NCI-H128 (cell line): Measurements from ENCODE around the gene PPP1R3D.
"Not testable (repeated sequence)": the region's sequence is repeated elsewhere in the genome, so short reads cannot be mapped to it uniquely, and the experiment has no call there.

ENCODE experiments used
- DNase-seq: peaks from one replicate; lab custom pipeline; 2025; ENCODE audit not compliant: unreplicated experiment; lab: John Stamatoyannopoulos, UW

PPP1R3D gene

GRCh38 chr20:59940129-59940955 is at the start of gene PPP1R3D, which contains the start of gene FAM217B:
TSS of gene PPP1R3D (minus strand) at chr20:59940305. CDS start at chr20:59939931, 374 bp downstream.
TSS of gene FAM217B (plus strand) at chr20:59940389. CDS start at chr20:59943944, 3,555 bp downstream.
- peak; percentile 72 for DNase-seq

GRCh38 chr20:59988141-59988540 is 48.0 kb upstream of the PPP1R3D start:
- DNase-seq = no peak

GRCh38 chr20:59987135-59987534 is 47.0 kb upstream of the PPP1R3D start:
- no peak for DNase-seq

GRCh38 chr20:59985864-59986263 is 45.8 kb upstream of the PPP1R3D start:
- DNase-seq = no peak

GRCh38 chr20:59985164-59985563 is 45.1 kb upstream of the PPP1R3D start:
- DNase-seq = no peak

GRCh38 chr20:59984541-59984940 is 44.4 kb upstream of the PPP1R3D start:
- DNase-seq = no peak

GRCh38 chr20:59983076-59983475 is 43.0 kb upstream of the PPP1R3D start:
- no peak for DNase-seq

- DNase-seq = no peak
Observed at GRCh38 chr20:59977086-59977485, 37.0 kb upstream of the PPP1R3D start.

GRCh38 chr20:59976156-59976782 is 36.2 kb upstream of the PPP1R3D start:
- no peak for DNase-seq

GRCh38 chr20:59972037-59972801 is 32.1 kb upstream of the PPP1R3D start:
- no peak for DNase-seq

- DNase-seq = no peak
Observed at GRCh38 chr20:59971428-59971827, 31.3 kb upstream of the PPP1R3D start.

- no peak for DNase-seq
Observed at GRCh38 chr20:59966428-59966827, 26.3 kb upstream of the PPP1R3D start.

GRCh38 chr20:59962155-59962554 is 22.1 kb upstream of the PPP1R3D start:
- DNase-seq = no peak

GRCh38 chr20:59961423-59961822 is 21.3 kb upstream of the PPP1R3D start:
- no peak for DNase-seq

GRCh38 chr20:59958626-59959025 is 18.5 kb upstream of the PPP1R3D start:
- no peak for DNase-seq

- DNase-seq = no peak
Observed at GRCh38 chr20:59958123-59958522, 18.0 kb upstream of the PPP1R3D start, which contains the start of gene CDH26. TSS of gene CDH26 (plus strand) at chr20:59958423. CDS start at chr20:59958727, 304 bp downstream.

GRCh38 chr20:59957568-59957967 is 17.5 kb upstream of the PPP1R3D start:
- not testable (repeated sequence) for DNase-seq

- DNase-seq = no peak
Observed at GRCh38 chr20:59955131-59955796, 15.2 kb upstream of the PPP1R3D start.

- DNase-seq = no peak
Observed at GRCh38 chr20:59954718-59955117, 14.6 kb upstream of the PPP1R3D start.

- no peak for DNase-seq
Observed at GRCh38 chr20:59949911-59950310, 9.8 kb upstream of the PPP1R3D start.
